Iris pigment epithelial cell (primary cell): ENCODE data around the gene JDP2.

ENCODE experiments used
- DNase-seq: peaks from one replicate; pipeline ENCODE4 v3.0.0-alpha.2; 2011; ENCODE audit warnings: low read depth

The JDP2 gene

GRCh38 chr14:75409316-75410205 is 18.3 kb upstream of the JDP2 start:
- no peak for DNase-seq

- no peak for DNase-seq
Observed at GRCh38 chr14:75411214-75411540, 16.6 kb upstream of the JDP2 start.

- DNase-seq: no peak
Observed at GRCh38 chr14:75413013-75413412, 14.8 kb upstream of the JDP2 start.

GRCh38 chr14:75417674-75418073 is 10.1 kb upstream of the JDP2 start:
- peak; percentile 59 for DNase-seq

- DNase-seq: peak; percentile 34
Observed at GRCh38 chr14:75418850-75419768, 8.7 kb upstream of the JDP2 start.

- peak; percentile 77 for DNase-seq
Observed at GRCh38 chr14:75422169-75422568, 5.7 kb upstream of the JDP2 start.

GRCh38 chr14:75424496-75424895 is 3.3 kb upstream of the JDP2 start:
- DNase-seq: no peak

GRCh38 chr14:75425446-75425845 is 2.4 kb upstream of the JDP2 start:
- no peak for DNase-seq

GRCh38 chr14:75426332-75427125 is 1.3 kb upstream of the JDP2 start:
- DNase-seq: no peak

- DNase-seq: no peak
Observed at GRCh38 chr14:75427126-75427481, 718 bp upstream of the JDP2 start.

- DNase-seq: peak; percentile 40
Observed at GRCh38 chr14:75428230-75429104, 645 bp downstream of the JDP2 start.

GRCh38 chr14:75429562-75429961 is 1.7 kb downstream of the JDP2 start:
- no peak for DNase-seq

GRCh38 chr14:75430116-75430515 is 2.3 kb downstream of the JDP2 start:
- DNase-seq: peak; percentile 81

- DNase-seq: peak; percentile 55
Observed at GRCh38 chr14:75430526-75430925, 2.7 kb downstream of the JDP2 start.

- DNase-seq: no peak
Observed at GRCh38 chr14:75430976-75431375, 3.2 kb downstream of the JDP2 start.

GRCh38 chr14:75431827-75432226 is 4.0 kb downstream of the JDP2 start:
- DNase-seq: peak; percentile 31

GRCh38 chr14:75432411-75432810 is 4.6 kb downstream of the JDP2 start:
- no peak for DNase-seq

GRCh38 chr14:75433631-75434071 is 5.8 kb downstream of the JDP2 start:
- DNase-seq: no peak

- no peak for DNase-seq
Observed at GRCh38 chr14:75434138-75434889, 6.5 kb downstream of the JDP2 start.

- no peak for DNase-seq
Observed at GRCh38 chr14:75434890-75435248, 7.0 kb downstream of the JDP2 start.

- DNase-seq: no peak
Observed at GRCh38 chr14:75435473-75435872, 7.7 kb downstream of the JDP2 start.
